DMS79 (cell line): ENCODE data around the gene COX20.
"Not testable (repeated sequence)": the region's sequence is repeated elsewhere in the genome, so short reads cannot be mapped to it uniquely, and the experiment has no call there.

Experiments used
- DNase-seq: peaks from one replicate; lab custom pipeline; 2025; lab: John Stamatoyannopoulos, UW

The COX20 gene

GRCh38 chr1:244822878-244823277 is 12.6 kb upstream of the COX20 start:
- DNase-seq, result no peak

GRCh38 chr1:244826712-244827111 is 8.7 kb upstream of the COX20 start:
- DNase-seq, result no peak

- no peak for DNase-seq
These were observed 4.8 kb upstream of the COX20 start for GRCh38 chr1:244830639-244831038.

- DNase-seq, result not testable (repeated sequence)
These were observed 2.2 kb upstream of the COX20 start for GRCh38 chr1:244833260-244833659.

- DNase-seq, result peak; percentile 70
These were observed 1.5 kb upstream of the COX20 start for GRCh38 chr1:244833734-244834542.

GRCh38 chr1:244834543-244835275 is 749 bp upstream of the COX20 start:
- DNase-seq, result peak; percentile 92

GRCh38 chr1:244836135-244836521 is 670 bp downstream of the COX20 start:
- no peak for DNase-seq

GRCh38 chr1:244836584-244836983 is 1.1 kb downstream of the COX20 start:
- DNase-seq, result no peak

GRCh38 chr1:244837597-244838258 is 2.3 kb downstream of the COX20 start:
- DNase-seq, result no peak

GRCh38 chr1:244839656-244840055 is 4.2 kb downstream of the COX20 start:
- peak; percentile 35 for DNase-seq

- DNase-seq, result no peak
These were observed 4.8 kb downstream of the COX20 start for GRCh38 chr1:244840219-244840794.

GRCh38 chr1:244841273-244841927 is 5.9 kb downstream of the COX20 start:
- no peak for DNase-seq

GRCh38 chr1:244843148-244843978 is 7.9 kb downstream of the COX20 start:
- DNase-seq, result no peak

- no peak for DNase-seq
These were observed 9.0 kb downstream of the COX20 start for GRCh38 chr1:244844155-244845121.

GRCh38 chr1:244846653-244847052 is 11.2 kb downstream of the COX20 start:
- DNase-seq, result no peak

- no peak for DNase-seq
These were observed 13.9 kb downstream of the COX20 start for GRCh38 chr1:244849189-244849866.

GRCh38 chr1:244850099-244850852 is 14.8 kb downstream of the COX20 start:
- DNase-seq, result no peak

GRCh38 chr1:244850896-244851295 is 15.4 kb downstream of the COX20 start:
- no peak for DNase-seq
